ENCODE results near the gene LCN1.

DNA sequence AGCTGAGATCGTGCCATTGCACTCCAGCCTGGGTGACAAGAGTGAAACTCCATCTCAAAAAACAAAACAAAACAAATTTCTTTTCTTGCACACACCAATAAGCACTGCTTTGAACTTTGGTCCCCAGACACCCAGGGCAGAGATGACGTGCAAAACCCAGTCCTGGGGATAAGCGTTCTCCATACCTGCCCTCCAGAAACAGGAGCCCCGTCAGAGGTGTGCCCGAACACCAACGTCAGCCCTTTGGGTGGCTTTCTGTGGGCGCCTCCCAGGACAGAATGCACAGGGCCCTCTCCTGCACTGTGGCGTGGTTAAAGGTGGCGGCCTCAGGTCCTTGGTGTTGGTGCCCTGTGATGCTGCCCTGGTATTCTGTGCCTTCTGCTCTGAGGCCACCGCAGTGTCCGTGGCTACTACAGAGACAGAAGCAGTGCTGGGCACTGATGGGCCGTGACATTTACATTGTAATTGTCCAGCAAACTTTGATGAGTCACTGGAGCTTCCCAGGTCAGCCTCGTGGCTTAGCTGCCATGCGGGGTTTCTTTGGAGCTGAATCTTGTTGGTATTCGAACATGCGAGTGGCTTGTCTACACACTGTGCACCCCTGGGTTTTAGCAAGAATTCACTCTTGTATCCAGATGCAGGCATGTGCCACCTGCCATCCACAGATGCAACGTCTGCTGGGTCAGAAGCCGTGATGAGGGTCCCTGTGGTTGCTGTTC, 31.9 kb upstream of the LCN1 start:
- TF ChIP-seq POLR2A (IDR thresholded peaks at IDR 0.05; ENCODE audit: low read length) (no peak), GATA1 (IDR thresholded peaks at IDR 0.05; ENCODE audit: low read depth, low read length) (no peak)

Data from erythroblast (primary cell).